CD4-positive, alpha-beta T cell treated with Interleukin-17A for 4 hours (primary cell): ENCODE results near the gene FAM72C.
"Not testable (repeated sequence)": the region's sequence is repeated elsewhere in the genome, so short reads cannot be mapped to it uniquely, and the experiment has no call there.

Source experiments
- DNase-seq: peaks from one replicate; pipeline ENCODE4 v3.0.0-alpha.2; 2020; ENCODE audit warnings: mixed read lengths

Gene FAM72C

GRCh38 chr1:143984721-143985473, 13.1 kb upstream of the FAM72C start:
- not testable (repeated sequence) for DNase-seq

- DNase-seq: not testable (repeated sequence)
Observed at GRCh38 chr1:143974416-143974815, 2.6 kb upstream of the FAM72C start.

GRCh38 chr1:143973876-143974414, 2.2 kb upstream of the FAM72C start:
- DNase-seq: not testable (repeated sequence)

- not testable (repeated sequence) for DNase-seq
Observed at GRCh38 chr1:143972753-143973326, 1.1 kb upstream of the FAM72C start.

- not testable (repeated sequence) for DNase-seq
Observed at GRCh38 chr1:143965860-143966259, 5.9 kb downstream of the FAM72C start.

- DNase-seq: not testable (repeated sequence)
Observed at GRCh38 chr1:143964294-143964693, 7.5 kb downstream of the FAM72C start.

- DNase-seq: not testable (repeated sequence)
Observed at GRCh38 chr1:143955930-143956329, 15.9 kb downstream of the FAM72C start.

GRCh38 chr1:143952913-143953312, 18.9 kb downstream of the FAM72C start:
- DNase-seq: not testable (repeated sequence)

- not testable (repeated sequence) for DNase-seq
Observed at GRCh38 chr1:143951485-143952391, 20.0 kb downstream of the FAM72C start.

- DNase-seq: not testable (repeated sequence)
Observed at GRCh38 chr1:143947749-143948148, 24.0 kb downstream of the FAM72C start.

- DNase-seq: not testable (repeated sequence)
Observed at GRCh38 chr1:143945253-143945652, 26.5 kb downstream of the FAM72C start.

- not testable (repeated sequence) for DNase-seq
Observed at GRCh38 chr1:143944576-143945240, 27.1 kb downstream of the FAM72C start.

- DNase-seq: not testable (repeated sequence)
Observed at GRCh38 chr1:143943319-143943978, 28.3 kb downstream of the FAM72C start.

GRCh38 chr1:143942238-143942860, 29.4 kb downstream of the FAM72C start:
- not testable (repeated sequence) for DNase-seq

- not testable (repeated sequence) for DNase-seq
Observed at GRCh38 chr1:143939666-143940065, 32.1 kb downstream of the FAM72C start.

GRCh38 chr1:143938922-143939321, 32.9 kb downstream of the FAM72C start:
- DNase-seq: not testable (repeated sequence)

GRCh38 chr1:143936457-143937115, 35.2 kb downstream of the FAM72C start:
- DNase-seq: not testable (repeated sequence)

- not testable (repeated sequence) for DNase-seq
Observed at GRCh38 chr1:143919127-143919526, 52.7 kb downstream of the FAM72C start.

- not testable (repeated sequence) for DNase-seq
Observed at GRCh38 chr1:143918552-143918951, 53.2 kb downstream of the FAM72C start.

GRCh38 chr1:143913705-143914104, 58.1 kb downstream of the FAM72C start:
- not testable (repeated sequence) for DNase-seq
